GM21423 (cell line): ENCODE data around the gene TBCA.
A peak's percentile ranks its signal among the peaks of the same experiment; 100 is the strongest.

ENCODE experiments used
- ATAC-seq: cut with Tn5 transposase; IDR thresholded peaks from one replicate; pipeline ENCODE4 v1.9.1; 2021; ENCODE audit warnings: mild to moderate bottlenecking, moderate library complexity; ENCODE audit not compliant: unreplicated experiment

The TBCA gene, protein sequence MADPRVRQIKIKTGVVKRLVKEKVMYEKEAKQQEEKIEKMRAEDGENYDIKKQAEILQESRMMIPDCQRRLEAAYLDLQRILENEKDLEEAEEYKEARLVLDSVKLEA

DNA sequence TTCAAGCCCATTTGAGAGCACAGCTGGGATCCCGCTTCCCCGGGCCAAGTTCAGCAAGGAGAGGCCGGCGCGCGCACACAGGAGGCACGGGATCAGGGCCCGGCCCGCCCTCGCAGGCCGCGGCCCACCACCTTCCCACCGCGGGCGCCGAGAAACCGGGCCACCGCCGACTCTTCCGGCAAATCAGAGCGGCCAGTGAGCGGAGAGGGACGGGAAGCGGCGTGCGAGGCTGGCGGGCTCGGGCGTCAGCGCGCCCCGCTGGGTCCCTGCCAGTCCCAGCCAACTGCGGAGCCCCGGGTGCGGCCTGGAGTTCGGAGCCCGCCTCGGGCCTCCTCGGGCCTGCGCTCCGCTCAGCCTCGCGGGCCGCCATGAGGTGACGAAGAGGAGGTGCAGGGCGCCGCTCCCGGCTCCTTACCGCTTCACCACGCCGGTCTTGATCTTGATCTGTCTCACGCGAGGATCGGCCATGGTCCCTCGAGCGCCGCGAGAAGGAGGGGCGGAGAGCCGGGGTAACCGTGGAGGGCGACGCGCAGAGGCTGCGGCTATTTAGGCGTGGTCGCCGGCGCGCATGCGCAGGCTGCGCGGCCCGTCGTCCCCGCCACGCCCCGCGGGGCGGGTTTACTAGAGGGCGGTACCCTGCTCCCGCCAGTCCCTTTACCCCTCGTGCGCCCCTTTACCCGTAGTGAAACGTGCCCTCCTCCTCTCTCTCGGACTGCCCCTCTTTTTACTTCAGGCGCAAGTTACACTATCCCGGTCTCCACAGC lies at the start of gene TBCA:
TBCA (minus strand) TSS at position 550 of the 764 bp plus-strand sequence; CDS start at position 468, 82 bp downstream.
- peak; percentile 90 for ATAC-seq

DNA sequence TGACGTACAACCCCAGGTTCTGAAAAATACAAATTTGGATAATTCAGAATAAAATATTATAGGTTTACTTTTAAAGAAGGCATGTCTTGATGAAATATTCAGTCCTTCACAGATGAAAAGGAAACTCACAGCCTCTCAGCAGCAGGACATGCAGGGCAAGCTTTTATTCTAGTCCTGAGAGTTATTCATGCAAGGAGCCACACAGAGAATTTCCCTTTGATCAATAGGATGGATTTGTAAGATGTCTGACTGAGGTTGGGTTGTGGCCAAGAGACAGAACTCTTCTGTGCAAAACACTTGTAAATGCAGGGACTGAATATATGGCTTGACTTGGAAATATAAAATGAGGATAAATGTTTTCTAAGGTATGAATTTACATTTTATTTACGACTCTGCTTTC lies 48.8 kb upstream of the TBCA start:
- ATAC-seq: no peak

DNA sequence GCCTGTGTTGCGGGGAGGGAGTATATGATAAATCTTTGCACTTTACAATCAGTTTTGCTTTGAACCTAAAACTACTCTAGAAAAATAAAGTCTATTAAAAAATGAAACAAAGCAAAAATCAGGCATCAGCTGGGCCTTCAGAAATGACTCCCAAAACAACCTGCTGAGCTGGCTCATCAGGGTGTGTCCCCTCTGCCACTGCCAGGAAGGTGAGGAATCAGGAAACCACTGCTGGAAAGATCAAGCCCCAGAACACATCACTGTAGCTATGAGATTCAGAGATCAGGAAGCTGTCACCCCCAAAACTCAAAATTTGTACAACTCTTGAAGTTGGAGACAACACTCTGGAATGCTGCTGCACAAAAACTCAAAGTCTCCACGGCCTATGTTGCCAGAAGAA lies 40.5 kb upstream of the TBCA start:
- no peak for ATAC-seq

DNA sequence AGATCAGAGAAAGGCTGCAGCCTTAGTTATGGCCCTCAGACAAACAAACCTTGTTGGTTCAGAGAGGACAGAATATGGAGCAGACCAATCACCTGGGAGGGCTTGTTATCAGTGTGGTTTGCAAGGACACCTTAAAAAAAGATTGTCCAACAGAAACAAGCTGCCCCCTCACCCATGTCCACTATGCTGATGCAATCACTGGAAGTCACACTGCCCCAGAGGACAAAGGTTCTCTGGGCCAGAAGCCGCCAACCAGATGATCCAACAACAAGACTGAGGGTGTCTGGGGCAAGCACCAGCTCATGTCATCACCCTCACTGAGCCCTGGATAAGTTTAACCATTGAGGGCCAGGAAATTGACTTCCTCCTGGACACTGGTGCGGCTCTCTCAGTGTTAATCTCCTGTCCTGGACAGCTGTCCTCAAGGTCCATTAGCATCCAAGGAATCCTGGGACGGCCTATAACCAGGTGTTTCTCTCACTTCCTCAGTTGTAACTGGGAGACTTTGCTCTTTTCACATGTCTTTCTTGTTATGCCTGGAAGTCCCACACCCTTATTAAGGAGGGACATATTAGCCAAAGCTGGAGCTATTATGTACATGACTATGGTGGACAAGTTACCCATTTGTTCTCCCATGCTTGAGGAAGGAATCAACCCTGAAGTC lies 36.9 kb upstream of the TBCA start:
- no peak for ATAC-seq

DNA sequence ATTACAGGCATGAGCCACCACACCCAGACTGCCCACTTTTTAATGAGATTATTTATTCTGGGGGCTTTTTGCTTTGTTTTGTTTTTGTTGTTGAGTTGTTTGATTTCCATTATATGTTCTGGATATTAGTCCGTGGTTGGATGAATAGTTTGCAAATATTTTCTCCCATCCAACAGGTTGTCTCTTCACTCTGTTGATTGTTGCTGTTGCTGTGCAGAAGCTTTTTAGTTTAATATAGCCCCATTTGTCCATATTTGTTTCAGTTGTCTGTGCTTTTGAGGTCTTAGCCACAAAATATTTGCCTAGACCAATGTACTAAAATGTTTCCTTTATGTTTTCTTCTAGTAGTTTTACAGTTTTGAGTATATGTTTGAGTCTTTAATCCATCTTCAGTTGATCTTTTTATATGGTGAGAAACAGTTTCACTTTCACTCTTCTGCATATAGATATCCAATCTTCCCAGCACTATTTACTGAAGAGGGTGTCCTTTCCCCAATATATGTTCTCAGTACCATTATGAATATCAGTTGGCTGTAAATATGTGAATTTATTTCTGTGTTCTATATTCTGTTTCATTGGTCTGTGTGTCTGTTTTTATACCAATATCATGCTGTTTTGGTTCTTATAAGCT lies 30.2 kb upstream of the TBCA start:
- ATAC-seq: no peak

DNA sequence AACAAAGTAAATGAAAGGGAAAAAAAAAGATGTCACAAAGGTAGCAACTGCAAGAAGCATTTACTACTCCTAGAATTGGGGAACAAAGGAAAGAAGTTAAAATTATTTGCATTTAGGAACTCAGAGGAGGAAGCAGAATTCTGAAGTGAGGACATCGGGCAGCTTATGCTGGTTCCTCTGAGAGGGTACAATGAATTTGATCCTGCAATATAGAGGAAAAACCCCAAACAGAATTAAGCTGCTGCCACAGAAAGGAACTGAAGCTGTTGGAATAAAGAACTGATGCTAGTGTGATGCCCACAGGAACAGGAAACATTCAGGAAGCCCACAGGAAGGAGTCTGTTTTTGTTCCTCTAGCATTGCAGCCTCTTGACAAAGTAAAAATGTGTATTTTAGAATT lies 22.3 kb upstream of the TBCA start:
- no peak for ATAC-seq

DNA sequence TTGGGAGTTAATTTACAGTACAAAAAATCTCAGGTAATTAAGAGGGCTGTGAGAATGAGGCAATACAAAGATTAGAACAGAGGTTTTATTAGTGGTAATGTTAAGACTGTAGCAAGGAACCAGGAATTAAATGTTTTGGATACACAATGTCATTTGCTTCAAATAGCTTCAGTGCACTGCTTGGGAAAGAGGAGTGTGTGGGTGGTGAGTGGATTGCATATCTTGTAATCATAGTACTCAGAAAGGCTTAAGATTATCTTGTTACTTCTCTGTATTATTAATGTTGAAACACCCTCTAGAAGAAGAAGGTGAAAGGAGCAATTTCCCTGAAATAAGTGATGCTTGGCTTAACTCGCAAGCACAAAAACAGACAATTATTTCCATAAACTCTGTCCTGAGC lies 21.0 kb upstream of the TBCA start:
- no peak for ATAC-seq

DNA sequence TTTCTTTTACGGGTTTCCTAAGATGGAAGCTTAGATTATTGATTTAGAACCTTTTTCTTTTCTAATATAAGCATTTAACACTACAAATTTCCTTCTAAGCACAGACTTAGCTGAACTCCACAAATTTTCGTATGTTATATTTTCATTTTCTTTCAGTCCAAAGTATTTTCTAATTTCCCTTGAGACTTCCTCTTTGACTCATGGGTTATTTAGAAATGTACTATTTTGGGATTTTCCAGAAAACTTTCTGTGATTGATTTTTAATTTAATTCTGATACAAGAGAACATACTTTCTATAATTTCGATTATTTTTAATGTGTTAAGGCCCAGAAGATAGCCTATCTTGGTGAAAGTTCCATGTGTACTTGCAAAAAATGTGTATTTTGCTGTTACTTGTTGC lies 19.7 kb upstream of the TBCA start:
- ATAC-seq: no peak

DNA sequence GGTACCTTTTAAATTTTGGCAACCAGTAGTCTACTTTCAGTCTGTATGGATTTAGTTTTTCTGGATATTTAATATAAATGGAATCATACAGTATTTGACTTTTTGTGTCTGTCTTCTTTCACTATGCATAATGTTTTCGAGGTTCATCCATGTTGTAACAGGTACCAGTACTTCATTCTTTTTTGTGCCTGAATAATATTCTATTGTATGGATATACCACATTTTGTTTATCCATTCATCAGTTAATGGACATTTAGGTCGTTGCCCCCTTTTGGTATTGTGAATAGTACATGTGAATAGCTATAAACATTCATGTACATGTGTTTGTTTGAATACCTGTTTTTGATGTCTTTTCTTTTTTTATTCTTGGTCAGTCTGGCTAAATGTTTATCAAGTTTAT lies 19.1 kb upstream of the TBCA start:
- ATAC-seq: no peak

DNA sequence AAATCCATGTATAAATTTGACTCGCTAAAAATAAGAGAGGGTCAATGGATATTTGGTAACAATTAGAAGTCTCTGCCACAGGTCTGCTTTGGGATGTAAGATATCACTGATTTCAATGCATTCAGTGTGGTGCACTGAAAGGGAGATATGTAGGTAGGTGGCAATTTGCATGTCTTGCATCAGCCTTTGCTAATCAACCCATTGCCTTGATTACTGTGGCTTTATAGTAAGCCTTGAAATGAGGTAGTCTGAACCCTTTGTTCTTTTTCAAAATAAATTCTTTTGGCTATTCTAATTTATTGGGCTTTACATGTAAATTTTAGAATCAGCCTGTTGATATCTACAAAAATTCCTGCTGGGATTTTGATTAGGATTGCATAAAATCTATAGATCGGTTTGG lies 15.8 kb upstream of the TBCA start:
- no peak for ATAC-seq

DNA sequence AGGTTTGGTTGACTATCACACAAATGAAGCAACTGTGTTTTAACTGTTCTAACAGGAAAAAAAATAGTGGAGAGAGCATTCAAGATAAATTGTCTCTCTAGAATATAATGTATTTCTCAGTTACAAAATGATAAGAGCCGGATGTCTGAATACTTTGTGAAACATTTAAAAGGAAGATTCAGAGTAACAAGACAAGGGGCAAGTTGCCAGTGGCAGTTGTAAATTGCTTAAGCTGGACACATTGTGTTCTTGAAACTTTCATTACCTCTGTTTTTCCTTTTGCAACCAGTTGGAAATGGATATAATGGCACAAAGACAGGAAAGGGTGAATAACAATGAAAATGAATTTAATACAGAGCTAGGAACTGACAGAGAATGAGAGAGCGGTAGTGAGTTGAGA lies 15.2 kb upstream of the TBCA start:
- ATAC-seq: no peak

DNA sequence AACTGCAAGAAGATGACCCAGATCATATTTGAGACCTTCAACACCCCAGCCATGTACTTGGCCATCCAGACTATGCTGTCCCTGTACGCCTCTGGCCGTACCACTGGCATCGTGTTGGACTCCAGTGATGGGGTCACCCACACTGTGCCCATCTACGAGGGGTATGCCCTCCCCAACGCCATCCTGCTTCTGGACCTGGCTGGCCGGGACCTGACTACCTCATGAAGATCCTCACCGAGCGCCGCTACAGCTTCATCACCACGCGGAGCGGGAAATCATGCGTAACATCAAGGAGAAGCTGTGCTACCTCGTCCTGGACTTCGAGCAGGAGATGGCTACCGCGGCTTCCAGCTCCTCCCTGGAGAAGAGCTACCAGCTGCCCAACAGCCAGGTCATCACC lies 9.1 kb upstream of the TBCA start:
- ATAC-seq: no peak

DNA sequence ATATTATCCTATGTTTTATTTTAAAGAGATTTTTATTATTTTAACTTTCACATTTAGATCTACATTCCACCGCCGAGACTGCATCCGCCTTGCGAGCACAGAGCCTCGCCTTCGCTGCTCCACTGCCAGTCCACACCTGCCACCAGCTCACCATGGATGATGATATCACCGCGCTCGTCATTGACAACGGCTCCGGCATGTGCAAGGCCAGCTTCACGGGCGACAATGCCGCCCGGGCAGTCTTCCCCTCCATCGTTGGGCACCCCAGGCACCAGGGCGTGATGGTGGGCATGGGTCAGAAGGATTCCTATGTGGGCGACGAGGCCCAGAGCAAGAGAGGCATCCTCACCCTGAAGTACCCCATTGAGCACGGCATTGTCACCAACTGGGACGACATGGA lies 8.6 kb upstream of the TBCA start:
- ATAC-seq: no peak

DNA sequence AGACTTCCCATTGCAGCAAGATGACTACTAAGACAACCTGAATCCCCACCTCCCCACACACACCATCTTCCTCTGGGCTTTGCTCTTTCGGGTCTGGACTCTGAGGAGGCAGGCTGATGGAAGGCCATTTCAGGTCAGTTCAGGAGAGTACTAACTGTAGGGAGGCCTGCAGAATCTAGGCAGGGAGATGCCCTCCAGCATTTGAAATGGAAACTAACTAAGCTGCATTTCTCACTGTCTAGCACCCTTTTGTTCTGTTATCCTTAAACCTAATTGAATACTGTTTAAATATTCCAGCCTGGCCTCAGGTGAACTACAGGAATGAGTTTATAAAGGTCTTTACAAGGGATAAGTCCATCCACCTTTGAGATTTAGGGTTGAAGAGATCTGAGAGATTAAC lies 4.9 kb upstream of the TBCA start:
- no peak for ATAC-seq

DNA sequence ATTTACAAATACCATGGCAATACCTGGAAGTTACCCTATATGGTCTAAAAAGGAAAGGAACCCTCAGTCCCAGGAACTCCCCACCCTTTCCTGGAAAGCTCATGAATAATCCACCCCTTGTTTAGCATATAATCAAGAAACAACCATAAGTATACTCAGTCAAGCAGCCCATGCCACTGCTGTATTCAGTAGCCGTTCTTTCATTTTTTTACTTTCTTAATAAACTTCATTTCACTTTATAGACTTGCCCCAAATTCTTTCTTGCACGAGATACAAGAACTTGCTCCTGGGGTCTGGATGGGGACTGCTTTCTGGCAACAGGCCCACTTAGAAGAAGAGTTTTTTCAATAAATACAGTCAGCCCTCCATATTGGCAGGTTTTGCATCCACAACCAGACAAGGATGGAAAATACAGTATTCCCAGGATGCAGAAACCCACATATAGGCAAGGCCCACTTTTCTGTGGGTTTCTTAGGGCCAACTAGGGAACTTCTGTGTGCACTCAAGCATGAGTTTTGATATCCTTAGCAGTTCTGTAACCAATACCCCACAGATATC lies 2.8 kb upstream of the TBCA start:
- ATAC-seq: no peak

DNA sequence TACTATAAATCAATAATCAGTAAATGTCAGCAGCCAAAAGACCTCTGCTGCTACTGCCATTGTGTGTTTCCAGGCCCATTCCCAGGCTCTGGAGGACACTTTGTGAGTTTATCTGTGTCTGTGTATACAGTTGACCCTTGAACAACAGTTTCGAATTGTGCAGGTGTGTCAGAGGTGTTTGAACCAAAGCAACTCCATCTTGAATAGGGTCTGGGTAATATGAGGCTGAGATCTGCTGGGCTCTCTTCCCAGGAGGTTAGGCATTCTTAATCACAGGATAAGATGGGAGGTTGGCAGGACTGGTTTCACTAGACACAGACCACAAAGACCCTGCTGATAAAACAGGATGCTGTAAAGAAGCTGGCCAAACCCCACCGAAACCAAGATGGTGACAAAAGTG lies 2.3 kb upstream of the TBCA start:
- no peak for ATAC-seq

DNA sequence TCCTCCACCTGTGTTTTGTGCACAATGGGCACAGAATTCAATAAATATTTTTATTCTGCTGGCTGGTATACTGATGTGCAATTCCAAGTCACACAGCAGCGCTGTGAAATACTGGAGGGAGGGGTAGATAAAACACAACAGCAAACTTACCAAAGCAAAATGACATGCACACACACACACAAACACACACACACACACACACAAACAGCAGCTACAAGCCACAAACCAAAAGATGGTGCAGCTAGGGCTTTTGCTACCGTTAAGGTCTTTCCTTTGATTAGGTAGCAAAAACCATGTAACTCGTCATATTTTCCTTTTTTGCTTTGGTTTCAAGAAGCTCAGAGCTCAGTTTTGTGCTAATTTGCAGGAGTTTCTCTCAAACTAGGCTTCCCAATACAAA lies 1.8 kb upstream of the TBCA start:
- no peak for ATAC-seq

DNA sequence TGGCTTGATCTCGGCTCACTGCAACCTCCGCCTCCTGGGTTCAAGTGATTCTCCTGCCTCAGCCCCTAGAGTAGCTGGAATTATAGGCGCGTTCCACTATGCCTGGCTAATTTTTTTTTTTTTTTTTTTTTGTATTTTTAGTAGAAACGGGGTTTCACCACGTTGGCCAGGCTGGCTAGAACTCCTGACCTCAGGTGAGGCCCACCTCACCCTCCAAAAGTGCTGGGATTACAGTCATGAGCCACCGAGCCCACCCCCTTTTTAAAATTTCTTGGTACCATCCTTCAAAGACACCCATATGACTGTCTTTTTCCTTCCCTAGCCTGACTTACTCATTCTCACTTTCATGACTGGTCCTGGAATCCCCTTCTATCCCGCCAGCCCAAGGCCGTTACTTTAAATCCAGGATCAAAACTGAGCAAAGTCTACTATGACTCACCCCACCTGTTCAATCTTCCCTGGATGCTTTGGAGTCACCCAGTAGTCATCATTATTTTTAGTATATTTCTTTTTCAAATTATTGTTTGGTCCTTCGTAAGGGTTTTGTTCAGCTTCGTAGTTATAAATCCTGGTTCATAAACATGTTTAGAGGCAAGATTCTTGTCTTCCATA lies 1.2 kb upstream of the TBCA start:
- ATAC-seq: no peak

DNA sequence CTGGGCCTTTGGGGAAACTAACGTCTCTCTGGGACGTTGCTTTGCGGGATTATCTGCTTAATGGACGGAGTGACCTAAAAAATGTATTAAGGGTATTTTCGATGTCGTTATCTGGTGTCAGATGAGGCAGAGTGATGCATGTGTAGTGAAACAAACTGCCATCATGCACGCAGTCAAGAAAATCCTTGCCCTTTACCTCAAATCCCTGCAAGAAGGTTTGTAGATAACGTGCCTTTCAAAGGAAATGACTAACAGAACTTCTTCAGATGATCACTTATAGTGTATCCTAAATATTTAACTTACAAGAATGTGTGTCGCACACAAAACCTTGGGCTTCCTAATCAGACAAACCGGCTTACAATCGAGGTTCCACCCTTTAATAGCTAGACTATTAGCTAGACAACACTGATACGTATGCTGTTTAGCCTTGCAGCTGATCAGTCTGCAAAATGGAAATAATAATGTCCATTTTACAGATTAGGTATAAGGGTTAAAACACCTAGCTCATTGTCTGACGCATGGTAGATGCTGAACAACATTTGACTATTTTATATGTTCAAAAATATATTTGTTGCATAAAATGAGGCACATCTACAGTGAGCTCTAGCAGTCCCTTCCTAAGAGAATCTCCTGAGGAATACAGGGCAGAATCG lies 541 bp upstream of the TBCA start:
- peak; percentile 11 for ATAC-seq

DNA sequence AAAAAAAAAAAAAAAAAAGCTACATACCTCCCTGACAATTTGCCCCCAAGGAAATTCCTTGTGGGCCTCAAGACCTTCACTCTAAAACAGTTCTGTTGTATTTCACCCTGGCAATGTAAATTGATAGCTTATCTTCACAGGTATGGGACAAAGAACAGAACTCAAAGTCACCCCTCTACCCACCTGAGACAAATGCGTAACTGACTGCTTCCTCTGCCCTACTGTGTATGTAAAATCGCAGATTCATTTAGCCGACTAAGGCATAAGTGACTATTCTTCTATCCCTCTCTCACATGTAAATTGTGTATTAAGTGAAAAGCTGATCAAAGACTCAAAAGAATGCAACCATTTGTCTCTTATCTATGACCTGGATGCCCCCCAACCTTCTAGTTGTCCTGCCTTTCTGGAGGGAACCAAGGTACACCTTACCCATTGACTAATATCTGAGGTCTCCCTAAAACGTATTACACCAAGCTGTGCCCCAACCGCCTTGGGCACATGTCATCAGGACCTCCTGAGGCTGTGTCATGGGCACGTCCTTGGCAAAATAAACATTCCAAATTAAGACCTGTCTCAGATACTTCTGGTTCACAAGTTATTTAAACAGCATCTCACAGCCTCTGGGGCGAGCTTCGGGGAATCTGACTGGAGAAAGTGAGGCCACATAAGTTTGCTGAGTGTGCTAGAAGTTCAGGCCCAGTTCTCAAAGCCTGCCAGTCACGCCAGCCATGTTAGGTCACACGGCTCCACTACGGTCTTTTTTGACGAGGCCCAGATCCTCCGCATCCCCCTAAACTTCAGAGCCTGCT lies 954 bp downstream of the TBCA start:
- ATAC-seq: peak; percentile 6
